Trophoblast cell (in vitro differentiated cells and primary cell): Measurements from ENCODE around the gene MAP1LC3A.
A peak's percentile ranks its signal among the peaks of the same experiment; 100 is the strongest.

ENCODE experiments used
- DNase-seq, 2 donors: peaks; one replicate each; pipeline ENCODE4 v3.0.0-alpha.2; 2016
- H2AFZ ChIP-seq: 2 replicates; pipeline ENCODE4 v1.6.1; 2013; ENCODE audit warnings: low read length, moderate library complexity, mild to moderate bottlenecking; ENCODE audit not compliant: insufficient read depth, poor library complexity
- H2AK5ac ChIP-seq: 2 replicates; pipeline ENCODE4 v1.6.1; 2013; ENCODE audit warnings: mild to moderate bottlenecking, low read length
- H2BK120ac ChIP-seq: 2 replicates; pipeline ENCODE4 v1.6.1; 2013; ENCODE audit warnings: low read length, mild to moderate bottlenecking, moderate library complexity; ENCODE audit not compliant: insufficient read depth, poor library complexity
- H2BK12ac ChIP-seq: 2 replicates; pipeline ENCODE4 v1.6.1; 2013; ENCODE audit warnings: mild to moderate bottlenecking, low read length, moderate library complexity
- H2BK5ac ChIP-seq: 2 replicates; pipeline ENCODE4 v1.6.1; 2013; ENCODE audit warnings: low read length, low read depth, moderate library complexity, mild to moderate bottlenecking; ENCODE audit not compliant: poor library complexity
- H3K14ac ChIP-seq: 2 replicates; pipeline ENCODE4 v1.6.1; 2013; ENCODE audit warnings: mild to moderate bottlenecking, low read length
- H3K18ac ChIP-seq: 2 replicates; pipeline ENCODE4 v1.6.1; 2013; ENCODE audit warnings: mild to moderate bottlenecking, low read length
- H3K23ac ChIP-seq: 2 replicates; pipeline ENCODE4 v1.6.1; 2013; ENCODE audit warnings: low read length
- H3K27ac ChIP-seq: 2 replicates; pipeline ENCODE4 v1.5.1; 2013; ENCODE audit warnings: low read depth, mild to moderate bottlenecking, inconsistent platforms, low read length, moderate library complexity
- H3K27me3 ChIP-seq: 2 replicates; pipeline ENCODE4 v1.6.1; 2013; ENCODE audit warnings: inconsistent platforms, mild to moderate bottlenecking, low read length, moderate library complexity; ENCODE audit not compliant: insufficient read depth
- H3K36me3 ChIP-seq, 2 experiments: 1 replicate in 1 of 2; 2 replicates in 1 of 2; pipeline ENCODE4 v1.6.1; 2013; ENCODE audit warnings: low read length in 2 of 2, mild to moderate bottlenecking in 2 of 2, moderate library complexity in 1 of 2; ENCODE audit not compliant: insufficient read depth in 2 of 2, control insufficient read depth in 1 of 2
- H3K4ac ChIP-seq: 2 replicates; pipeline ENCODE4 v1.6.1; 2013; ENCODE audit warnings: low read depth, mild to moderate bottlenecking, low read length, moderate library complexity
- H3K4me1 ChIP-seq, 2 experiments: 1 replicate in 1 of 2; 2 replicates in 1 of 2; pipeline ENCODE4 v1.6.1; 2013; ENCODE audit warnings: low read length in 2 of 2, mild to moderate bottlenecking in 2 of 2, moderate library complexity in 1 of 2; ENCODE audit not compliant: insufficient read depth in 2 of 2, control insufficient read depth in 1 of 2
- H3K4me2 ChIP-seq: 2 replicates; pipeline ENCODE4 v1.6.1; 2013; ENCODE audit warnings: inconsistent platforms, mild to moderate bottlenecking, low read length, moderate library complexity
- H3K4me3 ChIP-seq: 2 replicates; pipeline ENCODE4 v1.5.1; 2013; ENCODE audit warnings: mild to moderate bottlenecking, low read depth, low read length, inconsistent platforms
- H3K79me1 ChIP-seq: one replicate; pipeline ENCODE4 v1.6.1; 2013; ENCODE audit warnings: low read length
- H3K79me2 ChIP-seq: 2 replicates; pipeline ENCODE4 v1.6.1; 2013; ENCODE audit warnings: low read length, mild to moderate bottlenecking; ENCODE audit not compliant: control insufficient read depth, insufficient read depth, poor library complexity
- H3K9ac ChIP-seq: 2 replicates; pipeline ENCODE4 v1.6.1; 2013; ENCODE audit warnings: mild to moderate bottlenecking, low read length
- H3K9me3 ChIP-seq: 2 replicates; pipeline ENCODE4 v1.6.1; 2013; ENCODE audit warnings: low read depth, mild to moderate bottlenecking, control low read depth, inconsistent platforms, low read length; ENCODE audit not compliant: insufficient read depth
- H4K12ac ChIP-seq: 2 replicates; pipeline ENCODE4 v1.6.1; 2013; ENCODE audit warnings: low read depth, mild to moderate bottlenecking, low read length, moderate library complexity
- H4K8ac ChIP-seq: 2 replicates; pipeline ENCODE4 v1.6.1; 2013; ENCODE audit warnings: low read depth, mild to moderate bottlenecking, low read length, moderate library complexity
- H4K91ac ChIP-seq: one replicate; pipeline ENCODE4 v1.6.1; 2013; ENCODE audit warnings: low read depth, mild to moderate bottlenecking, low read length, moderate library complexity
- WGBS: extraction: QIAGEN DNeasy Blood & Tissue Kit; methylation state at CpG from one replicate; pipeline ENCODE4 v1.1.7; 2013; ENCODE audit warnings: missing lambda C conversion rate; ENCODE audit not compliant: insufficient read length, insufficient coverage; ENCODE audit errors: extremely low coverage; 5-methylcytosine and 5-hydroxymethylcytosine counted together

The MAP1LC3A gene

DNA sequence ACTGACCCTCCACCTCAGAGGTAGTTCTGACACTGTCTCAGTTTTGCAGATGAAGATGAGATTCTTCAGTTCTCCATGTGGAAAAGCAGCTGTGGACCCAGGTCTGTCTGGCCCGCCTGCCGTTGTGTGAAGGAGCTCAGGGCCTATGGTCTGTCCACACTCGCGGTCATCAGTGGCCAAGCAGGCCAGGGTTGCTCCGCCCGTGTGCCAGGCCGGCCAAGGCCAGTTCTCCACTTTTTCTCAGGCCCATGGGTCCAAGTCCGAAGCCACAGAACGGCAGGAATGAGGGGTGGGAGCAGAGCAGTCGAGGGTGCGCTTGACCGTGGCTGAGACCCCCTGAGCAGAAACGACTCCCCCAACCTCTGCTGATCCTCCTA, 8.6 kb upstream of the MAP1LC3A start:
- H2BK5ac ChIP-seq = no peak overlapping the region

GRCh38 chr20:34552569-34552968, 5.9 kb upstream of the MAP1LC3A start:
- H3K4ac ChIP-seq = no peak overlapping the region
- H2BK5ac ChIP-seq = no peak overlapping the region
- DNase-seq = no peak
- WGBS = no CpG with 5 or more reads among the region's 6 CpGs
- H3K9ac ChIP-seq = no peak overlapping the region
- no peak overlapping the region for H3K4me3 ChIP-seq
- peaks cover 2% of the 10 kb centered on the region for H3K79me1 ChIP-seq
- H2AK5ac ChIP-seq = no peak overlapping the region
- H3K14ac ChIP-seq = no peak overlapping the region
- H2BK120ac ChIP-seq = no peak overlapping the region
- H2AFZ ChIP-seq = no peak overlapping the region
- H3K27me3 ChIP-seq = no peaks in the 10 kb centered on the region
- no peak overlapping the region for H2BK12ac ChIP-seq
- H4K91ac ChIP-seq = no peak overlapping the region
- no peak overlapping the region for H4K8ac ChIP-seq
- no peaks in the 10 kb centered on the region for H3K79me2 ChIP-seq
- H3K23ac ChIP-seq = no peak overlapping the region
- peaks cover 5 to 8% of the 10 kb centered on the region in 2 experiments for H3K4me1 ChIP-seq
- no peak overlapping the region for H3K4me2 ChIP-seq
- no peak overlapping the region for H4K12ac ChIP-seq
- no peaks in the 10 kb centered on the region for H3K36me3 ChIP-seq
- H3K27ac ChIP-seq = no peak overlapping the region
- no peak overlapping the region for H3K18ac ChIP-seq
- no peaks in the 10 kb centered on the region for H3K9me3 ChIP-seq

More for the DNA sequence above, 8.6 kb upstream of the MAP1LC3A start:
- Histone ChIP-seq H3K27ac (no peak overlapping the region), H3K27me3 (no peaks in the 10 kb centered on the region), H3K9me3 (no peaks in the 10 kb centered on the region), H2BK12ac (no peak overlapping the region), H2AK5ac (no peak overlapping the region), H3K18ac (no peak overlapping the region), H2AFZ (no peak overlapping the region), H2BK120ac (no peak overlapping the region), H4K12ac (no peak overlapping the region), H3K36me3 (no peaks in the 10 kb centered on the region), H3K4me1 (peaks cover 5 to 8% of the 10 kb centered on the region in 2 experiments), H3K23ac (no peak overlapping the region), H3K4me2 (no peak overlapping the region), H3K14ac (no peak overlapping the region), H3K4me3 (no peak overlapping the region), H3K79me2 (no peaks in the 10 kb centered on the region), H4K91ac (no peak overlapping the region), H3K79me1 (peaks cover 2% of the 10 kb centered on the region), H4K8ac (no peak overlapping the region), H3K4ac (no peak overlapping the region), H3K9ac (peak overlapping the region; percentile 0)
- WGBS = no CpG with 5 or more reads among the region's 13 CpGs
- no peak for DNase-seq

DNA sequence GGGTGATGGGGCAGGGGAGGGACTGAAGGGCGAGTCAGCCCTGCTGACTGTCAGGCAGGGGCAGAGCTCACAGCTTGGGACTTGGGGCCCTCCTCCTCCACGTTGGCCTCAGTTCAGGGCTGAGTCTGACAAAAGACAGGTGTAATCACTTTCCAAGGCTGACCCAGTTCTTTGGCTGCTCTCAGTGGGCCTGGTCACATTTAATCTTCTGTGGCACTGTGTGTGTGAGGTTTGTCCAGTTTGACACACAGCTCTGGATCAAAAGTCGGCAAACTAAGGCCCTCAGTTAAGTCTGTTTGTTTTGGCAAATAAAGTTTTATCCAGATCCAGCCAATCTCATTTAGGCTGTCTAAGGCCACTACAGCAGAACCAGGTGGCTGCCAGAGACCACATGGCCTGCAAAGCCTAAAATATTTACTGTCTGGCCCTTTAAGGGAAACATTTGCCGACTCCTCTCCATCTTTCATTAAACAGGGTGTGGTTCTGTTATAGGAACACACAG, 5.1 kb upstream of the MAP1LC3A start:
- no peak overlapping the region for H3K23ac ChIP-seq
- H4K12ac ChIP-seq = no peak overlapping the region
- H3K14ac ChIP-seq = no peak overlapping the region
- no peak overlapping the region for H3K18ac ChIP-seq
- H2BK12ac ChIP-seq = no peak overlapping the region
- H3K4ac ChIP-seq = no peak overlapping the region
- no peaks in the 10 kb centered on the region for H3K9me3 ChIP-seq
- WGBS = no CpG with 5 or more reads among the region's 4 CpGs
- H2AK5ac ChIP-seq = no peak overlapping the region
- no peaks in the 10 kb centered on the region for H3K36me3 ChIP-seq
- no peak overlapping the region for H3K9ac ChIP-seq
- no peak overlapping the region for H2BK5ac ChIP-seq
- peaks cover 4% of the 10 kb centered on the region for H3K79me1 ChIP-seq
- H4K8ac ChIP-seq = no peak overlapping the region
- no peak overlapping the region for H2AFZ ChIP-seq
- peaks cover 5 to 8% of the 10 kb centered on the region in 2 experiments for H3K4me1 ChIP-seq
- H3K79me2 ChIP-seq = no peaks in the 10 kb centered on the region
- H3K4me3 ChIP-seq = no peak overlapping the region
- DNase-seq = no peak
- H2BK120ac ChIP-seq = no peak overlapping the region
- H3K27me3 ChIP-seq = no peaks in the 10 kb centered on the region
- H4K91ac ChIP-seq = no peak overlapping the region
- H3K27ac ChIP-seq = no peak overlapping the region
- H3K4me2 ChIP-seq = no peak overlapping the region

DNA sequence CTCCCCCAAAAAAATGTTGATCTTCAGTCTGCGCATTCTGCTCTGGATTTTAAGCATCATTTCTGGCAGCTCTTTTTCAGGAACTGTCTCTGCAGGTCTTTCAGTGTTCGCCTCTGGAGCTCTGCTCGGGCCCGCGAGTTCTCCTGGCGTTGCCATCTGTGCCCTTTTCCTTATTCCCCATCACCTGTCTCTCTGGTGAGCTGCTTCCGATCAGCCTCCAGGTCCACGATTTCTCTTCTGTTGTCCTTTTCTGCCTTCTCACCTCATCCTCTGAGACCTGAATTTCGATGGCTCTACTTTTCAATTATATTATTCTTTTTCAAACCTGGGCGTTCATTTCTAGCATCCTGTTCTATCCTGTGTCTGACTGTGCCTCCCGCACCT, 590 bp upstream of the MAP1LC3A start:
- Histone ChIP-seq H3K4me2 (peak overlapping the region; percentile 62), H3K79me1 (peaks cover 7% of the 10 kb centered on the region), H3K9ac (peak overlapping the region; percentile 42), H2BK12ac (no peak overlapping the region), H3K4me3 (peak overlapping the region; percentile 79), H4K91ac (peak overlapping the region; percentile 39), H3K27ac (no peak overlapping the region), H2BK120ac (no peak overlapping the region), H4K12ac (peak overlapping the region; percentile 88), H3K4me1 (no peaks in the 10 kb centered on the region), H3K36me3 (peaks cover 0 to 1% of the 10 kb centered on the region in 2 experiments), H2BK5ac (no peak overlapping the region), H3K27me3 (no peaks in the 10 kb centered on the region), H3K4ac (peak overlapping the region; percentile 12), H3K79me2 (peaks cover 2% of the 10 kb centered on the region), H2AFZ (peak overlapping the region; percentile 85), H3K18ac (no peak overlapping the region), H2AK5ac (no peak overlapping the region), H3K9me3 (no peaks in the 10 kb centered on the region), H3K23ac (no peak overlapping the region), H3K14ac (peak overlapping the region; percentile 49), H4K8ac (peak overlapping the region; percentile 80)
- DNase-seq = no peak
- WGBS = no CpG with 5 or more reads among the region's 11 CpGs
